Kidney epithelial cell (primary cell): Measurements from ENCODE around the gene RABL2B. TPM values are rescaled to one million over a fixed set of nuclear protein-coding genes. Genes with fewer than 3 reads are reported as not detected.
A peak's percentile ranks its signal among the peaks of the same experiment; 100 is the strongest.

Experiments used
- DNase-seq: peaks from one replicate; pipeline ENCODE4 v3.0.0-alpha.2; 2010; ENCODE audit warnings: low read depth
- H3K27me3 ChIP-seq: 2 replicates; pipeline ENCODE4 v1.6.0; 2011; ENCODE audit warnings: low read length; ENCODE audit not compliant: control insufficient read depth, insufficient read depth
- H3K36me3 ChIP-seq: 2 replicates; pipeline ENCODE4 v1.5.1; 2011; ENCODE audit warnings: low read length; ENCODE audit not compliant: control insufficient read depth, insufficient read depth
- H3K4me3 ChIP-seq: 2 replicates; pipeline ENCODE4 v1.5.1; 2011; ENCODE audit warnings: low read depth, mild to moderate bottlenecking, control low read depth, low read length
- CTCF ChIP-seq: IDR thresholded peaks from 2 replicates; pipeline ENCODE4 v1.5.1; 2011; ENCODE audit warnings: mild to moderate bottlenecking, moderate library complexity, low read length, control low read depth, inconsistent platforms; ENCODE audit not compliant: insufficient read depth, poor library complexity, severe bottlenecking
- total RNA-seq: library from RNA; depleted of rRNA; stranded (reverse); fragments of >200 nt; gene quantifications from 2 replicates; pipeline ENCODE4 v1.2.3, GENCODE V29; 2015

The RABL2B gene
- total RNA-seq, 1 donor from 2014 or later = 18.3 TPM

- H3K36me3 ChIP-seq = no peaks in the 10 kb centered on the region
- H3K27me3 ChIP-seq = peaks cover 57% of the 10 kb centered on the region
- H3K4me3 ChIP-seq = no peak overlapping the region
- DNase-seq = no peak
- no peak for TF ChIP-seq CTCF
Measured at GRCh38 chr22:50734343-50734771, 49.1 kb downstream of the RABL2B start.

GRCh38 chr22:50733521-50734342, 49.7 kb downstream of the RABL2B start:
- H3K4me3 ChIP-seq = no peak overlapping the region
- peaks cover 57% of the 10 kb centered on the region for H3K27me3 ChIP-seq
- TF ChIP-seq CTCF = no peak
- no peak for DNase-seq
- H3K36me3 ChIP-seq = no peaks in the 10 kb centered on the region

GRCh38 chr22:50732681-50733080, 50.8 kb downstream of the RABL2B start:
- no peak for TF ChIP-seq CTCF
- Histone ChIP-seq H3K27me3 (peaks cover 53% of the 10 kb centered on the region), H3K4me3 (no peak overlapping the region), H3K36me3 (no peaks in the 10 kb centered on the region)
- no peak for DNase-seq

- Histone ChIP-seq H3K27me3 (peaks cover 53% of the 10 kb centered on the region), H3K36me3 (no peaks in the 10 kb centered on the region), H3K4me3 (no peak overlapping the region)
- no peak for DNase-seq
- TF ChIP-seq CTCF = peak; percentile 86
Measured at GRCh38 chr22:50731811-50732624, 51.4 kb downstream of the RABL2B start.

GRCh38 chr22:50730941-50731661, 52.3 kb downstream of the RABL2B start:
- TF ChIP-seq CTCF = no peak
- DNase-seq = no peak
- Histone ChIP-seq H3K4me3 (no peak overlapping the region), H3K36me3 (no peaks in the 10 kb centered on the region), H3K27me3 (peaks cover 50% of the 10 kb centered on the region)
